ENCODE data around the gene ITGA11.
A peak's percentile ranks its signal among the peaks of the same experiment; 100 is the strongest.

Gene ITGA11

GRCh38 chr15:68284616-68285258, 147.2 kb downstream of the ITGA11 start:
- no peaks in the 10 kb centered on the region for H3K27me3 ChIP-seq (ENCODE audit: control insufficient read depth in 1 of 2, insufficient read depth in 2 of 2, low read length in 2 of 2)
- no peak overlapping the region for H3K27ac ChIP-seq (ENCODE audit: low read length)
- peaks cover 13% of the 10 kb centered on the region for H3K4me1 ChIP-seq (ENCODE audit: control insufficient read depth, insufficient read depth, low read length)
- H3K9me3 ChIP-seq (ENCODE audit: control insufficient read depth in 2 of 2, low read length in 2 of 2), result no peaks in the 10 kb centered on the region
- peaks cover 9 to 10% of the 10 kb centered on the region in 2 donors for H3K36me3 ChIP-seq (ENCODE audit: control insufficient read depth in 2 of 2, insufficient read depth in 2 of 2, low read length in 2 of 2)
- no peak overlapping the region for H3K9ac ChIP-seq (ENCODE audit: low read length in 2 of 2)
- H3K4me3 ChIP-seq (ENCODE audit: low read length in 2 of 2), result no peak overlapping the region

- no peak overlapping the region for H3K4me3 ChIP-seq (ENCODE audit: low read length in 2 of 2)
- H3K27me3 ChIP-seq (ENCODE audit: control insufficient read depth in 1 of 2, insufficient read depth in 2 of 2, low read length in 2 of 2), result no peaks in the 10 kb centered on the region
- H3K4me1 ChIP-seq (ENCODE audit: control insufficient read depth, insufficient read depth, low read length), result peaks cover 14% of the 10 kb centered on the region
- peaks cover 6 to 9% of the 10 kb centered on the region in 2 donors for H3K36me3 ChIP-seq (ENCODE audit: control insufficient read depth in 2 of 2, insufficient read depth in 2 of 2, low read length in 2 of 2)
- no peak overlapping the region for H3K9ac ChIP-seq (ENCODE audit: low read length in 2 of 2)
- H3K27ac ChIP-seq (ENCODE audit: low read length), result no peak overlapping the region
- H3K9me3 ChIP-seq (ENCODE audit: control insufficient read depth in 2 of 2, low read length in 2 of 2), result no peaks in the 10 kb centered on the region
Measured at GRCh38 chr15:68283401-68283800, 148.6 kb downstream of the ITGA11 start.

DNA sequence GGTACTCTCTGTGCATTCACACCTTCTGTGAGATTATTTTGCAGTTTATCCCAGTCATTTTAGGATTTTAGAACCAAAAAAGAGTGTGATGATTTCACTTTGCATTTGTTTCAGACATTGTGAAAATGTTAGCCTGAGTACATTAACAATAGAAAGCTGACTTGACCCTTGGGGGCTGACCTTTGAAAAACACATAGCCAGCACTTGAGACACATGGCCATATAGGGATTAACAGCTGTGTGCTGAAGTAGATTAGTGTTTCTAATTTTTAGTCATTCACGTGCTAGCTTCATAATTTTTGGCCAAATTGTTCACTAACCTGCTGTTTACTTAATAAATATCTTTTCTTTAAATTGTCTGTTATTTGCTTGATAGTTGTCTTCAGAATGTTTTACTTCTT, 151.0 kb downstream of the ITGA11 start:
- H3K9me3 ChIP-seq (ENCODE audit: control insufficient read depth in 2 of 2, low read length in 2 of 2), result no peaks in the 10 kb centered on the region
- H3K27me3 ChIP-seq (ENCODE audit: control insufficient read depth in 1 of 2, insufficient read depth in 2 of 2, low read length in 2 of 2), result no peaks in the 10 kb centered on the region
- H3K27ac ChIP-seq (ENCODE audit: low read length), result peak overlapping the region; percentile 100
- H3K4me3 ChIP-seq (ENCODE audit: low read length in 2 of 2), result peak overlapping the region; percentile 90 to 99
- H3K4me1 ChIP-seq (ENCODE audit: control insufficient read depth, insufficient read depth, low read length), result peaks cover 25% of the 10 kb centered on the region
- H3K36me3 ChIP-seq (ENCODE audit: control insufficient read depth in 2 of 2, insufficient read depth in 2 of 2, low read length in 2 of 2), result peaks cover 6 to 9% of the 10 kb centered on the region in 2 donors
- H3K9ac ChIP-seq (ENCODE audit: low read length in 2 of 2), result peak overlapping the region; percentile 98 to 99

GRCh38 chr15:68279779-68280753, 151.9 kb downstream of the ITGA11 start:
- Histone ChIP-seq H3K27me3 (ENCODE audit: control insufficient read depth in 1 of 2, insufficient read depth in 2 of 2, low read length in 2 of 2) (no peaks in the 10 kb centered on the region), H3K36me3 (ENCODE audit: control insufficient read depth in 2 of 2, insufficient read depth in 2 of 2, low read length in 2 of 2) (peaks cover 6% of the 10 kb centered on the region in 2 donors), H3K9me3 (ENCODE audit: control insufficient read depth in 2 of 2, low read length in 2 of 2) (no peaks in the 10 kb centered on the region), H3K4me3 (ENCODE audit: low read length in 2 of 2) (peak overlapping the region; percentile 90 to 99), H3K4me1 (ENCODE audit: control insufficient read depth, insufficient read depth, low read length) (peaks cover 28% of the 10 kb centered on the region), H3K9ac (ENCODE audit: low read length in 2 of 2) (peak overlapping the region; percentile 98 to 99), H3K27ac (ENCODE audit: low read length) (peak overlapping the region; percentile 100)

GRCh38 chr15:68278595-68279405, 153.2 kb downstream of the ITGA11 start:
- Histone ChIP-seq H3K36me3 (ENCODE audit: control insufficient read depth in 2 of 2, insufficient read depth in 2 of 2, low read length in 2 of 2) (no peaks in the 10 kb centered on the region), H3K27me3 (ENCODE audit: control insufficient read depth in 1 of 2, insufficient read depth in 2 of 2, low read length in 2 of 2) (no peaks in the 10 kb centered on the region), H3K4me3 (ENCODE audit: low read length in 2 of 2) (peak overlapping the region; percentile 90 to 99), H3K9ac (ENCODE audit: low read length in 2 of 2) (peak overlapping the region; percentile 98 to 99), H3K4me1 (ENCODE audit: control insufficient read depth, insufficient read depth, low read length) (peaks cover 25% of the 10 kb centered on the region), H3K9me3 (ENCODE audit: control insufficient read depth in 2 of 2, low read length in 2 of 2) (no peaks in the 10 kb centered on the region), H3K27ac (ENCODE audit: low read length) (peak overlapping the region; percentile 100)

DNA sequence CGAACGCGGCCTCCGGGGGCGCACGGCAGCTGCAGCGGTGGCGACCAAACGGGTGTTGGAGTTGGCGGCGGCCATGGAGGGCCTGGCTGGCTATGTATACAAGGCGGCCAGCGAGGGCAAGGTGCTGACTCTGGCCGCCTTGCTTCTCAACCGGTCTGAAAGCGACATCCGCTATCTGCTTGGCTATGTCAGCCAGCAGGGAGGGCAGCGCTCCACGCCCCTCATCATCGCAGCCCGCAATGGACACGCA, 153.7 kb downstream of the ITGA11 start:
- peak overlapping the region; percentile 98 to 99 for H3K9ac ChIP-seq (ENCODE audit: low read length in 2 of 2)
- H3K9me3 ChIP-seq (ENCODE audit: control insufficient read depth in 2 of 2, low read length in 2 of 2), result no peaks in the 10 kb centered on the region
- H3K4me1 ChIP-seq (ENCODE audit: control insufficient read depth, insufficient read depth, low read length), result peaks cover 25% of the 10 kb centered on the region
- peak overlapping the region; percentile 100 for H3K27ac ChIP-seq (ENCODE audit: low read length)
- peak overlapping the region; percentile 90 to 99 for H3K4me3 ChIP-seq (ENCODE audit: low read length in 2 of 2)
- no peaks in the 10 kb centered on the region for H3K27me3 ChIP-seq (ENCODE audit: control insufficient read depth in 1 of 2, insufficient read depth in 2 of 2, low read length in 2 of 2)
- H3K36me3 ChIP-seq (ENCODE audit: control insufficient read depth in 2 of 2, insufficient read depth in 2 of 2, low read length in 2 of 2), result no peaks in the 10 kb centered on the region

GRCh38 chr15:68277603-68278344, 154.2 kb downstream of the ITGA11 start, which contains the start of gene FEM1B:
Gene FEM1B, plus strand, starts transcription at chr15:68277745. Its CDS starts 673 bp downstream, at chr15:68278418.
- Histone ChIP-seq H3K27me3 (ENCODE audit: control insufficient read depth in 1 of 2, insufficient read depth in 2 of 2, low read length in 2 of 2) (no peaks in the 10 kb centered on the region), H3K4me1 (ENCODE audit: control insufficient read depth, insufficient read depth, low read length) (peaks cover 30% of the 10 kb centered on the region), H3K9me3 (ENCODE audit: control insufficient read depth in 2 of 2, low read length in 2 of 2) (no peaks in the 10 kb centered on the region), H3K36me3 (ENCODE audit: control insufficient read depth in 2 of 2, insufficient read depth in 2 of 2, low read length in 2 of 2) (no peaks in the 10 kb centered on the region), H3K9ac (ENCODE audit: low read length in 2 of 2) (peak within 1 kb of the TSS; percentile 98 to 99), H3K27ac (ENCODE audit: low read length) (peak within 1 kb of the TSS; percentile 100), H3K4me3 (ENCODE audit: low read length in 2 of 2) (peak within 1 kb of the TSS; percentile 90 to 99)

- Histone ChIP-seq H3K9me3 (ENCODE audit: control insufficient read depth in 2 of 2, low read length in 2 of 2) (no peaks in the 10 kb centered on the region), H3K9ac (ENCODE audit: low read length in 2 of 2) (peak overlapping the region; percentile 98 to 99), H3K27me3 (ENCODE audit: control insufficient read depth in 1 of 2, insufficient read depth in 2 of 2, low read length in 2 of 2) (no peaks in the 10 kb centered on the region), H3K36me3 (ENCODE audit: control insufficient read depth in 2 of 2, insufficient read depth in 2 of 2, low read length in 2 of 2) (no peaks in the 10 kb centered on the region), H3K4me3 (ENCODE audit: low read length in 2 of 2) (peak overlapping the region; percentile 68 to 99), H3K4me1 (ENCODE audit: control insufficient read depth, insufficient read depth, low read length) (peaks cover 36% of the 10 kb centered on the region), H3K27ac (ENCODE audit: low read length) (peak overlapping the region; percentile 100)
Measured at GRCh38 chr15:68277131-68277602, 154.8 kb downstream of the ITGA11 start.

DNA sequence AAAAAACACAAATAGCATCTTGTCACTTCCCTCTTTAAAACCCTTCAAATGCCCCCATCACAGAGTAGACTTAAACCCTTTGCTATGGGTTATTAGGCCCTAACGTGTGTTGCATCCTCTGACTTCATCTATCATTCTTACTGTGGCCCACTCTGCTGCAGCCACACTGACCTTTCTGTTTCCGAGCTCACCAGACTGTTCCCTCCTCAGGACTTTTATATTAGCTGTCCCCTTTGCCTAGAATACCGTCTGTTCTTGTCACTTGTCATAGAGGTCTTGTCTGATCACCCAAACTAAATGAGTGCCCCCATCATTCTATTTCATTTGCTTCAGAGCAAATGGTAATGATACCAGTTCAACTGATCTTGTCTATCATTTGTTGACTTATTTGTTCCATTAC, 155.3 kb downstream of the ITGA11 start:
- peak overlapping the region; percentile 68 to 99 for H3K4me3 ChIP-seq (ENCODE audit: low read length in 2 of 2)
- peaks cover 41% of the 10 kb centered on the region for H3K4me1 ChIP-seq (ENCODE audit: control insufficient read depth, insufficient read depth, low read length)
- no peaks in the 10 kb centered on the region for H3K36me3 ChIP-seq (ENCODE audit: control insufficient read depth in 2 of 2, insufficient read depth in 2 of 2, low read length in 2 of 2)
- no peaks in the 10 kb centered on the region for H3K9me3 ChIP-seq (ENCODE audit: control insufficient read depth in 2 of 2, low read length in 2 of 2)
- peak overlapping the region; percentile 100 for H3K27ac ChIP-seq (ENCODE audit: low read length)
- H3K27me3 ChIP-seq (ENCODE audit: control insufficient read depth in 1 of 2, insufficient read depth in 2 of 2, low read length in 2 of 2), result no peaks in the 10 kb centered on the region
- peak overlapping the region; percentile 98 to 99 for H3K9ac ChIP-seq (ENCODE audit: low read length in 2 of 2)
